ENCODE measurements around the gene ENTPD1. TPM values are rescaled to one million over a fixed set of nuclear protein-coding genes. Genes with fewer than 3 reads are reported as not detected.

ENTPD1 gene
- total RNA-seq, 2 experiments from 2014 or later = 4.4 to 4.6 TPM

- intact Hi-C loops (cut with micrococcal nuclease) = no loop called here
- peak overlapping the region; percentile 70 for H3K4me3 Mint-ChIP-seq
- H3K9me3 Mint-ChIP-seq = no peaks in the 10 kb centered on the region
- peaks cover 21% of the 10 kb centered on the region for H3K4me1 Mint-ChIP-seq (ENCODE audit: low read depth)
- H3K36me3 Mint-ChIP-seq (ENCODE audit: low read depth) = peaks cover 1% of the 10 kb centered on the region
- DNase-seq (peak; percentile 69), ATAC-seq (peak; percentile 87)
- CTCF ChIA-PET = interaction anchor here (1.5 to 3.0 kb wide), 3 partner anchors 9 to 138 kb away, joined by 4 to 14 read pairs (median 10); partner anchors contain the start of gene TCTN3
- H3K27me3 Mint-ChIP-seq = no peaks in the 10 kb centered on the region
- POLR2A ChIA-PET = no interaction called here
- peak overlapping the region; percentile 85 for H3K27ac Mint-ChIP-seq
- TF ChIP-seq CTCF (IDR thresholded peaks at IDR 0.05) = no peak
Measured at GRCh38 chr10:95832216-95833041, 76.5 kb downstream of the ENTPD1 start.

GRCh38 chr10:95833042-95833610, 77.2 kb downstream of the ENTPD1 start:
- DNase-seq = no peak
- peaks cover 28% of the 10 kb centered on the region for H3K4me1 Mint-ChIP-seq (ENCODE audit: low read depth)
- ChIA-PET CTCF (interaction anchor here (1.0 to 3.0 kb wide), 4 partner anchors 9 to 139 kb away, joined by 4 to 14 read pairs (median 8); partner anchors contain the start of gene TCTN3), POLR2A (no interaction called here)
- no peaks in the 10 kb centered on the region for H3K27me3 Mint-ChIP-seq
- intact Hi-C loops (cut with micrococcal nuclease) = no loop called here
- H3K9me3 Mint-ChIP-seq = no peaks in the 10 kb centered on the region
- H3K27ac Mint-ChIP-seq = peak overlapping the region; percentile 85
- peaks cover 1% of the 10 kb centered on the region for H3K36me3 Mint-ChIP-seq (ENCODE audit: low read depth)
- TF ChIP-seq CTCF (IDR thresholded peaks at IDR 0.05) = no peak
- no peak overlapping the region for H3K4me3 Mint-ChIP-seq
- no peak for ATAC-seq

- Mint-ChIP-seq H3K9me3 (no peaks in the 10 kb centered on the region), H3K36me3 (ENCODE audit: low read depth) (peaks cover 1% of the 10 kb centered on the region), H3K4me3 (no peak overlapping the region), H3K4me1 (ENCODE audit: low read depth) (peaks cover 28% of the 10 kb centered on the region), H3K27me3 (no peaks in the 10 kb centered on the region), H3K27ac (peak overlapping the region; percentile 78)
- ChIA-PET CTCF (interaction anchor here (1.0 kb wide), 2 partner anchors 30 to 141 kb away, joined by 4 to 5 read pairs; partner anchors contain the start of gene TCTN3), POLR2A (no interaction called here)
- ATAC-seq = no peak
- intact Hi-C loops (cut with micrococcal nuclease) = no loop called here
- no peak for TF ChIP-seq CTCF (IDR thresholded peaks at IDR 0.05)
- no peak for DNase-seq
Measured at GRCh38 chr10:95834406-95834805, 78.4 kb downstream of the ENTPD1 start.

- intact Hi-C loops (cut with micrococcal nuclease) = no loop called here
- ChIA-PET CTCF (interaction anchor here (1.0 to 15.6 kb wide), 2 partner anchors 141 kb away, joined by 4 to 262 read pairs; partner anchors contain the start of gene TCTN3), POLR2A (no interaction called here)
- ATAC-seq = no peak
- no peaks in the 10 kb centered on the region for H3K9me3 Mint-ChIP-seq
- H3K27me3 Mint-ChIP-seq = no peaks in the 10 kb centered on the region
- DNase-seq = no peak
- no peak for TF ChIP-seq CTCF (IDR thresholded peaks at IDR 0.05)
- no peak overlapping the region for H3K4me3 Mint-ChIP-seq
- peak overlapping the region; percentile 64 for H3K27ac Mint-ChIP-seq
- no peaks in the 10 kb centered on the region for H3K36me3 Mint-ChIP-seq (ENCODE audit: low read depth)
- peaks cover 28% of the 10 kb centered on the region for H3K4me1 Mint-ChIP-seq (ENCODE audit: low read depth)
Measured at GRCh38 chr10:95835149-95835860, 79.3 kb downstream of the ENTPD1 start.
